Gastroesophageal sphincter (tissue), 3 donors: Measurements from ENCODE around the gene SPATA21.
A peak's percentile ranks its signal among the peaks of the same experiment; 100 is the strongest.

Source experiments
- POLR2AphosphoS5 ChIP-seq: sonication (generic); formaldehyde crosslinking; IDR thresholded peaks from one replicate; pipeline ENCODE4 v1.6.1; 2017; ENCODE audit warnings: antibody characterized with exemption
- TF ChIP-seq, protein P1 (sequence below), 4 experiments: fragments of 200-600 bp in 2 of 4; fragments of 450-650 bp in 2 of 4; sonication (generic) in 1 of 4; IDR thresholded peaks; one replicate each; pipeline ENCODE4 v1.5.1; 2017 to 2019; ENCODE audit warnings: antibody characterized with exemption in 4 of 4, mild to moderate bottlenecking in 2 of 4, moderate library complexity in 2 of 4

DNA sequence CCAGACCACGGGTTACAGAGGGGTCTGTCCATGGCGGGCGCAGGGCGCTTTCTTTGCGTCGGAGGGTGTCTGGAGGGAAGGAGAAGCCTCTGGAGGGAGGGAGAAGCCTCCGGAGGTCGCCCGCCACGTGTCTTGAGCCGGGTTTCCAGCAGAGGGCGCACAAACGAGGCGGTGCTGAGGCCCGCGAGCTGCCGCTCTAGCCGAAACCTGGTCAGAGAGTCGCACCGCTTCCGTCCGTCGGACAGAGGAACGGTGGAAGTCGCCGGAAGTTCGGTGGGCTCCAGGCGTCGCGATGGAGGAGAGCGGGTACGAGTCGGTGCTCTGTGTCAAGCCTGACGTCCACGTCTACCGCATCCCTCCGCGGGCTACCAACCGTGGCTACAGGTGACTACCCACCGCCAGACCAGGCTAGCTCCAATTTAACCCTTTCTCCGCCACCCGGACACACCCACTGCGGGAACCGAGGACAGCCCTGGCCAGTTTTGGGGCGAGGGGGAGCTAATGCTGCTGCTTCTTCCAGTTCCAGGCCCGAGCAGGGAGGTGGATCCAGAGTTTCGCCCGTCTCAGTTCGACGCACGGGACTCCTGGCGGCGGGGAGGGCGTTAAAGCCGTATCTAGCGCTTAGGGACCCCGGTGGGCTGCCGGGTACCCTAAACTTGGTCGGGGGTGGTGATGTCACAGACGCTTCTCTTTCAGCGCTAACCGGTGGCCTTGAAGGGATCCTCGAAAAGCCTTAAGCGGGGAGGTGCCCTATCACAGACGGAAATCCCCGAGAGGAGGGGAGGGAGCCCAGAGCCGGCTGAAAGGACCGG lies 3.5 kb upstream of the SPATA21 start, which contains the start of gene NECAP2:
- TF ChIP-seq POLR2AphosphoS5 = peak; percentile 49
- TF ChIP-seq, protein P1, sequence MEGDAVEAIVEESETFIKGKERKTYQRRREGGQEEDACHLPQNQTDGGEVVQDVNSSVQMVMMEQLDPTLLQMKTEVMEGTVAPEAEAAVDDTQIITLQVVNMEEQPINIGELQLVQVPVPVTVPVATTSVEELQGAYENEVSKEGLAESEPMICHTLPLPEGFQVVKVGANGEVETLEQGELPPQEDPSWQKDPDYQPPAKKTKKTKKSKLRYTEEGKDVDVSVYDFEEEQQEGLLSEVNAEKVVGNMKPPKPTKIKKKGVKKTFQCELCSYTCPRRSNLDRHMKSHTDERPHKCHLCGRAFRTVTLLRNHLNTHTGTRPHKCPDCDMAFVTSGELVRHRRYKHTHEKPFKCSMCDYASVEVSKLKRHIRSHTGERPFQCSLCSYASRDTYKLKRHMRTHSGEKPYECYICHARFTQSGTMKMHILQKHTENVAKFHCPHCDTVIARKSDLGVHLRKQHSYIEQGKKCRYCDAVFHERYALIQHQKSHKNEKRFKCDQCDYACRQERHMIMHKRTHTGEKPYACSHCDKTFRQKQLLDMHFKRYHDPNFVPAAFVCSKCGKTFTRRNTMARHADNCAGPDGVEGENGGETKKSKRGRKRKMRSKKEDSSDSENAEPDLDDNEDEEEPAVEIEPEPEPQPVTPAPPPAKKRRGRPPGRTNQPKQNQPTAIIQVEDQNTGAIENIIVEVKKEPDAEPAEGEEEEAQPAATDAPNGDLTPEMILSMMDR (IDR thresholded peaks at IDR 0.05) = peak in 3 of 4 experiments; percentile 82 to 95 (median 86)
